Panc1 (cell line): Measurements from ENCODE around the gene SH2D1B. TPM values are rescaled to one million over a fixed set of nuclear protein-coding genes. Genes with fewer than 3 reads are reported as not detected.

Experiments used
- ATAC-seq: fragments of 200-7000 bp; cut with Tn5 transposase; 2 replicates; pipeline ENCODE4 v1.9.1; 2020; ENCODE audit warnings: mild to moderate bottlenecking, moderate library complexity
- BruUV-seq: library from RNA; stranded (reverse); fragments of 400-500 nt; replicated peaks from 2 replicates; lab custom pipeline; 2021; lab: Mats Ljungman, UMichigan
- CTCF ChIA-PET: fragments of 300-600 bp; sonication (Branson Sonifier 250); formaldehyde crosslinking; loops from one replicate; lab custom pipeline; 2022; ENCODE audit warnings: antibody characterized with exemption; lab: Charles Lee
- POLR2A ChIA-PET: fragments of 300-600 bp; sonication (Branson Sonifier 250); formaldehyde crosslinking; loops from one replicate; lab custom pipeline; 2022; ENCODE audit warnings: antibody characterized with exemption; lab: Charles Lee
- DNase-seq: peaks from one replicate; pipeline ENCODE4 v3.0.0-alpha.2; 2010; ENCODE audit warnings: low read depth, low spot score
- H3K27ac ChIP-seq: 2 replicates; pipeline ENCODE4 v1.5.1; 2011; ENCODE audit warnings: mild to moderate bottlenecking, low read length, inconsistent platforms
- H3K27me3 ChIP-seq: fragments of 200-500 bp; sonication (Bioruptor generic); 2 replicates; pipeline ENCODE4 v1.6.0; 2014; ENCODE audit warnings: low read length, inconsistent platforms; ENCODE audit not compliant: control insufficient read depth, insufficient read depth
- H3K36me3 ChIP-seq: fragments of 200-500 bp; sonication (Bioruptor generic); 2 replicates; pipeline ENCODE4 v1.5.1; 2014; ENCODE audit warnings: inconsistent platforms, mild to moderate bottlenecking, low read length, moderate library complexity; ENCODE audit not compliant: control insufficient read depth, insufficient read depth
- H3K4me1 ChIP-seq: 2 replicates; pipeline ENCODE4 v1.5.1; 2011; ENCODE audit warnings: inconsistent platforms, mild to moderate bottlenecking, low read length, moderate library complexity; ENCODE audit not compliant: control insufficient read depth, insufficient read depth
- H3K4me3 ChIP-seq, 2 experiments: 2 replicates each; pipeline ENCODE4 v1.5.1; 2011 to 2012; ENCODE audit warnings: low read depth in 2 of 2, low read length in 2 of 2, mild to moderate bottlenecking in 2 of 2, inconsistent platforms in 1 of 2, moderate library complexity in 1 of 2
- H3K9me3 ChIP-seq: fragments of 200-500 bp; sonication (Bioruptor generic); 2 replicates; pipeline ENCODE4 v1.5.1; 2014; ENCODE audit warnings: low read depth, mild to moderate bottlenecking, inconsistent platforms, low read length, moderate library complexity; ENCODE audit not compliant: control insufficient read depth, insufficient read depth
- CTCF ChIP-seq: fragments of 450-650 bp; IDR thresholded peaks from 2 replicates; pipeline ENCODE4 v1.5.1; 2017; ENCODE audit warnings: mild to moderate bottlenecking
- POLR2AphosphoS5 ChIP-seq: IDR thresholded peaks from 2 replicates; pipeline ENCODE4 v1.6.1; 2012; ENCODE audit warnings: mild to moderate bottlenecking, low read depth, low read length, moderate library complexity
- REST ChIP-seq, 2 experiments: IDR thresholded peaks; 2 replicates each; pipeline ENCODE4 v1.6.1; 2011 to 2012; ENCODE audit warnings: low read depth in 2 of 2, control low read depth in 1 of 2, low read length in 1 of 2, mild to moderate bottlenecking in 1 of 2, moderate library complexity in 1 of 2; ENCODE audit not compliant: insufficient read depth in 1 of 2
- SIN3A ChIP-seq: IDR thresholded peaks from 2 replicates; pipeline ENCODE4 v1.6.1; 2012; ENCODE audit warnings: low read depth, mild to moderate bottlenecking, low read length, moderate library complexity, borderline replicate concordance; ENCODE audit not compliant: insufficient read depth
- TCF7L2 ChIP-seq: IDR thresholded peaks from 2 replicates; pipeline ENCODE4 v1.6.1; 2011; ENCODE audit warnings: mild to moderate bottlenecking, low read depth, low read length, inconsistent platforms
- in situ Hi-C: cut with HindIII; loops from 2 replicates; pipeline ENCODE4 v1.10.0; 2016; ENCODE audit warnings: low sequenced_read_pairs, low pct_unique_long_range_greater_than_20kb
- intact Hi-C: fragments of 100-400 bp; cut with micrococcal nuclease; formaldehyde crosslinking; loops from one replicate; pipeline ENCODE4 v1.10.0; 2022; ENCODE audit not compliant: unreplicated experiment
- total RNA-seq: library from RNA; stranded (reverse); gene quantifications from one replicate; pipeline ENCODE4 v1.2.1, GENCODE V29; 2021; ENCODE audit not compliant: unreplicated experiment

SH2D1B gene
- total RNA-seq, 1 experiment from 2014 or later = not detected

- in situ Hi-C loops = no loop called here
- no peak for TF ChIP-seq REST (IDR thresholded peaks at IDR 0.05; ENCODE audit: insufficient read depth in 1 of 2, low read depth in 2 of 2, low read length in 1 of 2)
- DNase-seq (no peak), ATAC-seq (no peak)
- Histone ChIP-seq H3K9me3 (no peaks in the 10 kb centered on the region), H3K4me3 (no peak overlapping the region), H3K36me3 (peaks cover 2% of the 10 kb centered on the region; the same call in 1 of the 2 replicates), H3K4me1 (no peaks in the 10 kb centered on the region), H3K27ac (no peak overlapping the region), H3K27me3 (no peaks in the 10 kb centered on the region)
- no TSS peak for BruUV-seq
- intact Hi-C loops = no loop called here
- POLR2A ChIA-PET = no interaction called here
- CTCF ChIA-PET = no interaction called here
Measured at GRCh38 chr1:162370721-162371120, 41.2 kb downstream of the SH2D1B start.

GRCh38 chr1:162370161-162370560 lies 41.8 kb downstream of the SH2D1B start:
- POLR2A ChIA-PET = no interaction called here
- no peak overlapping the region for H3K27ac ChIP-seq
- no peak for ATAC-seq
- CTCF ChIA-PET = no interaction called here
- TF ChIP-seq CTCF = no peak
- no peak for TF ChIP-seq POLR2AphosphoS5
- TF ChIP-seq TCF7L2 = no peak
- TF ChIP-seq SIN3A = no peak
- TF ChIP-seq REST (IDR thresholded peaks at IDR 0.05; ENCODE audit: insufficient read depth in 1 of 2, low read depth in 2 of 2, low read length in 1 of 2) = no peak
- no peaks in the 10 kb centered on the region for H3K9me3 ChIP-seq
- BruUV-seq = no TSS peak
- in situ Hi-C loops = no loop called here
- H3K4me3 ChIP-seq = no peak overlapping the region
- intact Hi-C loops = no loop called here
- no peak for DNase-seq
- peaks cover 2% of the 10 kb centered on the region; the same call in 1 of the 2 replicates for H3K36me3 ChIP-seq
- no peaks in the 10 kb centered on the region for H3K27me3 ChIP-seq
- H3K4me1 ChIP-seq = no peaks in the 10 kb centered on the region
